Large intestine (tissue), 1 donor: ENCODE results near the gene CKAP2. TPM values are rescaled to one million over a fixed set of nuclear protein-coding genes. Genes with fewer than 3 reads are reported as not detected.

Source experiments
- polyA plus RNA-seq: library from polyadenylated mRNA; unstranded; fragments of 120-200 nt; gene quantifications from one replicate; pipeline ENCODE4 v1.2.1, GENCODE V29; 2013

Gene CKAP2
- polyA plus RNA-seq, 1 donor: 30.1 TPM

Other genes with a start within 250 kb of the CKAP2 start
- gene THSD1, start 49.3 kb upstream of the CKAP2 start, polyA plus RNA-seq: 4.9 TPM
- 64.8 TPM for gene VPS36, start 4.8 kb upstream of the CKAP2 start, polyA plus RNA-seq
- 13.4 TPM for gene HNRNPA1L2, start 187.0 kb downstream of the CKAP2 start, polyA plus RNA-seq
- 47.3 TPM for gene SUGT1, start 197.4 kb downstream of the CKAP2 start, polyA plus RNA-seq